Activated CD4-positive, alpha-beta T cell treated with anti-CD3 and anti-CD28 coated beads for 48 hours (primary cell): ENCODE data around the gene PARP15.
"Not testable (repeated sequence)": the region's sequence is repeated elsewhere in the genome, so short reads cannot be mapped to it uniquely, and the experiment has no call there.

Source experiments
- DNase-seq: peaks from one replicate; pipeline ENCODE4 v3.0.0-alpha.2; 2020

Gene PARP15

DNA sequence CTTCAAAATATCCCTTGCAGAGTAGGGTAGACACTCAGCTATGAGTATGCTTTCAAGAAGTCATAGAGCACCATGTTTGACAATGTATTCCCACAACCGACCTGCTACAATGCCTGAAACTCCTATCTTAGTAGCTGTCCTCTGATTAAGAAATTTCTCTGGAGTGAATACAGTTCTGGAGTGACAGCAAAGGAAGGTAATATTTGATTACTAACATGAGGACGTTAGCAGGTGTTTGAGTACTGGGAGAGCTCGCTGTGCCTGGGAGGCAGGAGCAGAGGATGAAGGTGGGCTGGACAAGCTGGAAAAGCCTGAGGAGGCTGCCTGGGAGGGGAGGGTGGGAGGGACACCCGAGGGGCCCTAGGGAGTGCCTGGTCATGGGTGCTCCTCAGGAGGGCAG lies 42.9 kb downstream of the PARP15 start:
- no peak for DNase-seq

GRCh38 chr3:122621112-122621511 lies 43.7 kb downstream of the PARP15 start:
- no peak for DNase-seq

DNA sequence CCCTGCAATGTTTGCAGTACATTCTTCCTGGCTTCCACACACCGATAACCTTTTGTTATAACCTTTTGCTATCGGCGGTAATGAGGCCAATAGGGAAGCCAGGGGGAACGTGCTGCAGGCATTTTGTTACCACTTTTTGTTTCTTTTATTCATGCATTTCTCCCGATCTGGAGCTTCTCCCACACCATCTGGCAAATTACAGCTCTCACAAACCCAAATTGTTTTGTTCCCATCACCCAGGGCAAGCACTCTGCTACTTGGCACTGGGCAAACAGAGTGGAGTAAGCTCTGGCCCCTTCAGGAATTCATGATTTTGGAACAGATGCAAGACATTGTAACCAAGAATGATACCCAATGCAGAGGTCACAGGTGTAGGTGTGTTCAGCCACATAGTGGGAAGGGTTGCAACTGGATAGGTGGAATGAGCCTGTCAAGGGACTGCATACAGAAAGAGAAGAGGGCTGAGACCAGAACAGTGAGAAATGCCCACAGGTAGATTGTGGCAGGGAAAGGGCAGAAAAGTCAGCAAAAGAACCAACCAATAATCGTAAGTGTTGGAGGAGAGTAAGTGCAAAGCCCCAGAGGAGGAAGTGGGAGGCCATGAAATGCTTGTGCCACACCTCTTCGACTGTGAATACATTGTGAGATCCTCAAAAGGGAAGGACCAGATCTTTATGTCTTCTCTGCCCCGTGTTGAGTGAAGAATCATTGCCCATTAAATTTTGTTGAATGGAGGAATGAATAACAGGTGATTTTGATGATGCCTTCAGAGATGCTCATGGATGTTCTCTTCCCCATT lies 45.8 kb downstream of the PARP15 start:
- DNase-seq: no peak

DNA sequence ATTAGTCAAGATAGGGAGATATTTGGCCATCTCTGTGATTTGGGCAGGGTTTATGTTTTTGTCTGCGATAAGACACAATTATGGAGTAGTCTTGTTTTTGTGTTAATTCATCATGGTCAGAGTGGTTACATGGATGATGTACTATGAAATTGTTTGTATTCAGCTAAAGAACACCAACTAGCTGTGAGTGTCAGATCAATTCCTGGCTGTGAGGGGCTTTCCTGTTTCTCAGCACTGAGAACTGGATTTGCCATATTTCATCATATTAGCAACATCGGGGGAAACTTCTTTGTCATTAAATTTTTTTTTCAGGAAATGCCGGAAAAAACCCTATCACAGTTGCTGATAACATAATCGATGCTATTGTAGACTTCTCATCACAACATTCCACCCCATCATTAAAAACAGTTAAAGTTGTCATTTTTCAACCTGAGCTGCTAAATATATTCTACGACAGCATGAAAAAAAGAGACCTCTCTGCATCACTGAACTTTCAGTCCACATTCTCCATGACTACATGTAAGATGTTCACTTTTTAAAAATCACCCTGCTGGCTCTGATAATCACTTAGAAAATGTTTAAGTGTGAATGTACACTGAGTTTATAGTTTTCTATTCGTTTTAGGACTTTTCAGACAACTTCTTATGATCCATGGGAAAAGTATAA lies 49.2 kb downstream of the PARP15 start:
- DNase-seq: no peak

- no peak for DNase-seq
These were observed 49.9 kb downstream of the PARP15 start for GRCh38 chr3:122627301-122627700.

DNA sequence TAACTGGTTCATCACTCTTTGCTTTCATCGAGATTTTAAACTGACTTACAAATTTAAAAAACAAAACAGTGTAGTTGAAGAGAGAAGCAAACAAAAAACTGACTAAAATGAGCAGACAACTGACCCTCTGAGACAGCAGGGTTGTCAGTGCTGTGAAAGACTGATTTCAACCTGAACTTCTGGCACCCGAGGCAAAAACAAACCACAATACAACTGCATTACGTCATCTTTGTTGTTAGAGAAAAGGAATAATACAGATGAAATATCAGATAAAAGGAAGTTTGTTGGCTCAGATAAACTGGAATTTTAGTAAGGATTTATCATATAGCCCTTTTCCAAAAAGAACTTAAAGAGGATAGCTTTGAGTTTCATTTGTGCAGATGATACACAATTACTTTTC lies 51.1 kb downstream of the PARP15 start:
- no peak for DNase-seq

- DNase-seq: no peak
These were observed 52.3 kb downstream of the PARP15 start for GRCh38 chr3:122629763-122630162.

GRCh38 chr3:122635789-122636188 lies 58.3 kb downstream of the PARP15 start:
- no peak for DNase-seq

DNA sequence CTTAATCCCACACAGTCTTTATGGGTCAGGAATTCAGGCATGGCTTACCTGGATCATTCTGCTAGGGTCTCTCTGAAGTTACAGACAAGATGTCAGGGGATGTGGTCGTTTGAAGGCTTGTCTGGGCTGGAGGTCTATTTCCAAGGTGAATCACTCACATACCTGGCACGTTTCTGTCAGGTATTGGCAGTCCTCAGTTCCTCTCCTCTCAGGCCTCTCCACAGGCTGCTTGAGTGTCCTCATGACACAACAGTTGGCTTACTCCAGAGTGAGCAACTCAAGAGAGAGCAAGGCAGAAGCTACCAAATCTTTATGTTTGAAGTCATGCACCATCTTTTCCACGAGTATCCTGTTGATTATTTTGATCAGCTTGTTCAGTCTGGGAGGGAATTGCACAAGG lies 59.2 kb downstream of the PARP15 start:
- DNase-seq: no peak

- no peak for DNase-seq
These were observed 63.1 kb downstream of the PARP15 start for GRCh38 chr3:122640437-122640999.

GRCh38 chr3:122642935-122643334 lies 65.5 kb downstream of the PARP15 start:
- no peak for DNase-seq

DNA sequence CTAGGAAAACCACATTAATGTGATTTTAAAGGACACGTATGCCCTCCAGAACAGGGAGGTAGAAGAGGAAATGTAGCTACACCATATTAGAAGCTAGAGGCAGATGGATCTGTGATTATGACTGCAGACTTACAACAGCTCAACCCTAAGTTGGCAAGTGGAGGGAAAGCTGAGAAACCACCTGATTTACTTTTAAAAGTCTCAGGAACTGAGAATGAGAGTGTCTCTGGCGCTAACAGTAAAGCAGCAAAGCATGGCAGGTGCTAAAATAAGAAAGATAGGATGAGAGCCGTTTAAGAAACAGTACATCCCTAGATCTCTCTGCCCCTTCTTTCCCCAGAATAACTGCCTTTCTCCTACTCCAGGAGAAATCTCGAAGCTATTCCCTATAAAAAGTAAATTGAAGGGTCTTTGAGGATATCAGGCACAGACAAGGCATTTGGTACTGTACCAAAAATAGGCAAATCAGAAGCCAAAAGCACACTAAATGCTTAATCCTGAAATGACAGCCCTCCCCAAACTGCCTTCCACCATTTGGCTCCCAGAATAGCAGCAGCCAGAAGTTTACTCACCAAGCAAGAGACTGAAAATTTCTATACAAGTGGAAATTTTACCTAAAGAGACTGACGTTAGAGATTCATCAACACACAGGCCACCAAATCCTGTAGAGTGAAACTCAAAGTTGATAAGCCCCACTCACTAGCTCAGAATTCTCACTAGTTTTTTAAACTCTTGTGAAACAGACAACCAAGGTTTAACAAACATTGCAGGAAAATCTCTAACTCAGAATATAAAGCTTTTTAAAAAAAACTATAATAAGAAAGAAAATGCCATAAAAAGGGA lies 68.9 kb downstream of the PARP15 start:
- no peak for DNase-seq

- DNase-seq: not testable (repeated sequence)
These were observed 73.9 kb downstream of the PARP15 start for GRCh38 chr3:122651233-122651907.

DNA sequence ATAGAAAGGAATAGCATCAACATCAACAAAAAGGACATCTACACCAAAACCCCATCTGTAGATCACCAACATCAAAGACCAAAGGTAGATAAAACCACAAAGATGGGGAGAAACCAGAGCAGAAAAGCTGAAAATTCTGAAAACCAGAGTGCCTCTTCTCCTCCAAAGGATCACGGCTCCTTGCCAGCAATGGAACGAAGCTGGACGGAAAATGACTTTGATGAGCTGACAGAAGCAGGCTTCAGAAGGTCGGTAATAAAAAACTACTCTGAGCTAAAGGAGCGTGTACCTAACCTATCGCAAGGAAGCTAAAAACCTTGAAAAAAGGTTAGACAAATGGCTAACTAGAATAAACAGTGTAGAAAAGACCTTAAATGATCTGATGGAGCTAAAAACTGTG lies 74.5 kb downstream of the PARP15 start:
- DNase-seq: not testable (repeated sequence)

DNA sequence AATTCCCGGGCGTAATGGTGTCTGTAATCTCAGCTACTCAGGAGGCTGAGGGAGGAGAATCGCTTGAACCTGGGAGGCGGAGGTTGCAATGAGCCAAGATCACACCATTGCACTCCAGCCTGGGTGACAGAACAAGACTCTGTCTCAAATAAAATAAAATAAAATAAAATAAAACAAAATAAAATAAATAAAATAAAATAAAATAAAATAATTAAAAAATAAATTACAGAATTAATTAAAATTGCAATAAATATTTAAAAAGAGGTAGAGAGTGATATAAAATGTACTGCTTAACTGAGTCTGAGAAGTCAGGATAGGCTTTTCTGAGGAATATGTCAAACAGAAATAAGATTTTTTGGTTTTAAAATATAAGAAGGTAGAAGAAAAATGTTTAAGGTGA lies 80.9 kb downstream of the PARP15 start:
- not testable (repeated sequence) for DNase-seq

DNA sequence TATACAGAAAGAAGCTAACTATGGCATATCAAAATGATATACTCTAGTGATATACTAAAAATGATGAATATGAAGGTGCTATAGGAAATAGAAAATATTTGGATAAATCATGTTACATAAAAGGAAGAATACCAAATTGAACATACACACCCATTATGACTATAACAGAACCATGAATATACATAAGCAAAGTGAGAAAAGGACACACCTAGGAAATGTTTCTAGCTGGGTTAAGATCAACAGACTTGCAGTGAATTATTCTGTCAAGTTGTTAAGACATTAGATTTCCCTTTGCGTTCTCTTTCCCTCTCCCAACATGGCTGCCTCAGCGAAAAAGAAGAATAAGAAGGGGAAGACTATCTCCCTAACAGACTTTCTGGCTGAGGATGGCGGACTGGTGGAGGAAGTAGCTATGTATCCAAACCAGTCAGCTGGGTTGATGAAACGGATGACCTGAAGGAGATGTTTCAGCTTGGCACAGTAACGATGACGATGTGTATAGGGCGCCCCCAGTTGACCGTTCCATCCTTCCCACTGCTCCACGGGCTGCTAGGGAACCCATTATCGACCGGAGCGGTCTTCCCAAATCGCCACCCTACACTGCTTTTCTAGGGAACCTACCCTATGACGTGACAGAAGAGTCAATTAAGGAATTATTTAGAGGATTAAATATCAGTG lies 83.0 kb downstream of the PARP15 start:
- peak; percentile 14 for DNase-seq

DNA sequence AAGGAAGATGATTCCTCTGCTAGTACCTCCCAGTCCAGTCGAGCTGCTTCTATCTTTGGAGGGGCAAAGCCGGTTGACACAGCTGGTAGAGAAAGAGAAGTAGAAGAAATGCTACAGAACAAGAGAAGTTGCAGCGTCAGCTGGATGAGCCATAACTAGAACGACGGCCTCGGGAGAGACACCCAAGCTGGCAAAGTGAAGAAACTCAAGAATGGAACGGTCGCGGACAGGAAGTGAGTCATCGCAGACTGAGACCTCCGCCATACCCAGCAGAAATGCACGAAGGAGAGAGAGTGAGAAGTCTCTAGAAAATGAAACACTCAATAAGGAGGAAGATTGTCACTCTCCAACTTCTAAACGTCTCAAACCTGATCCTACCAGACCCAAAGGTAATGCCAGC lies 84.2 kb downstream of the PARP15 start:
- peak; percentile 25 for DNase-seq

DNA sequence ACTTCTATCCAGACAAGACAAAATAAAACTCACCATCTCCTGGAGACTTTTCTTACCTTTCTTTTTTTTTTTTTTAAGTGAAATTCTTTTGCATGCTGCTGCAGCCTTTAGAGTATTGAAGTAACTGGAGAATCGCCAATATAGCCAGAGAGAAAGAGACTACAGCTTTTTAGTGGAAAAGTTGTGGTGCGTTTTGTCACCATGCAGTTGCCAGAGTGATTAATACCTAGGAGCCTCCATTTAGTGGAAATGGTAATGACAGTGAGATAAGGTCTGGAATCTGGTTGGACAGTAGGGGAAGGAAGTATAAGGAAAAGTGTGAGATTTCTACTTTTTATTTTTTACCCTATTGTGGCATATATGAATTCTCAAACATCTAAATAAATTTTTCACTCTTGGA lies 85.1 kb downstream of the PARP15 start:
- DNase-seq: no peak

GRCh38 chr3:122665226-122665786 lies 87.9 kb downstream of the PARP15 start:
- no peak for DNase-seq

GRCh38 chr3:122665881-122666280 lies 88.4 kb downstream of the PARP15 start:
- no peak for DNase-seq

GRCh38 chr3:122668930-122669730 lies 91.7 kb downstream of the PARP15 start:
- peak; percentile 61 for DNase-seq
